H9 (cell line): ENCODE results near the gene SOBP. TPM values are rescaled to one million over a fixed set of nuclear protein-coding genes. Genes with fewer than 3 reads are reported as not detected.

ENCODE experiments used
- DNase-seq: peaks from one replicate; pipeline ENCODE4 v3.0.0-alpha.2; 2017
- H2AFZ ChIP-seq: one replicate; pipeline ENCODE4 v1.6.1; 2013; ENCODE audit warnings: mild to moderate bottlenecking, low read length, control low read depth, moderate library complexity
- H2AK5ac ChIP-seq: 2 replicates; pipeline ENCODE4 v1.6.1; 2013; ENCODE audit warnings: low read length, control low read depth, mixed read lengths; ENCODE audit not compliant: insufficient read length
- H2BK120ac ChIP-seq: one replicate; pipeline ENCODE4 v1.6.1; 2013; ENCODE audit warnings: low read depth, mild to moderate bottlenecking, low read length, control low read depth, inconsistent platforms; ENCODE audit not compliant: poor library complexity, severe bottlenecking
- H2BK12ac ChIP-seq: 2 replicates; pipeline ENCODE4 v1.6.1; 2013; ENCODE audit warnings: low read length, control low read depth, mixed read lengths, low read depth; ENCODE audit not compliant: insufficient read length
- H2BK15ac ChIP-seq: 2 replicates; pipeline ENCODE4 v1.6.1; 2013; ENCODE audit warnings: low read depth, low read length, control low read depth
- H2BK20ac ChIP-seq: one replicate; pipeline ENCODE4 v1.6.1; 2013; ENCODE audit warnings: low read depth, mild to moderate bottlenecking, low read length, control low read depth, inconsistent platforms; ENCODE audit not compliant: poor library complexity, severe bottlenecking
- H2BK5ac ChIP-seq: 2 replicates; pipeline ENCODE4 v1.6.1; 2013; ENCODE audit warnings: low read length, control low read depth, mixed read lengths; ENCODE audit not compliant: insufficient read length
- H3K14ac ChIP-seq: 2 replicates; pipeline ENCODE4 v1.6.1; 2013; ENCODE audit warnings: low read length, control low read depth; ENCODE audit not compliant: insufficient read depth
- H3K18ac ChIP-seq: 2 replicates; pipeline ENCODE4 v1.6.1; 2013; ENCODE audit warnings: low read depth, mild to moderate bottlenecking, mixed read lengths, low read length, control low read depth; ENCODE audit not compliant: insufficient read length
- H3K23ac ChIP-seq: 2 replicates; pipeline ENCODE4 v1.6.1; 2013; ENCODE audit warnings: low read length, control low read depth, mixed read lengths, low read depth; ENCODE audit not compliant: insufficient read length
- H3K23me2 ChIP-seq: 2 replicates; pipeline ENCODE4 v1.6.1; 2013; ENCODE audit warnings: low read depth, mild to moderate bottlenecking, mixed read lengths, low read length, control low read depth; ENCODE audit not compliant: insufficient read length, poor library complexity, severe bottlenecking
- H3K27ac ChIP-seq: 2 replicates; pipeline ENCODE4 v1.5.1; 2013; ENCODE audit warnings: low read length, control low read depth, mixed read lengths, low read depth; ENCODE audit not compliant: insufficient read length
- H3K27me3 ChIP-seq: 2 replicates; pipeline ENCODE4 v1.6.1; 2013; ENCODE audit warnings: low read length, control low read depth, inconsistent platforms; ENCODE audit not compliant: insufficient read depth
- H3K4ac ChIP-seq: 2 replicates; pipeline ENCODE4 v1.6.1; 2013; ENCODE audit warnings: low read depth, mild to moderate bottlenecking, control low read depth, inconsistent platforms, low read length, moderate library complexity
- H3K4me1 ChIP-seq: 2 replicates; pipeline ENCODE4 v1.6.1; 2013; ENCODE audit warnings: low read length, control low read depth, inconsistent platforms; ENCODE audit not compliant: insufficient read depth
- H3K4me2 ChIP-seq: 2 replicates; pipeline ENCODE4 v1.6.1; 2013; ENCODE audit warnings: low read length, control low read depth, mixed read lengths; ENCODE audit not compliant: insufficient read length, insufficient read depth
- H3K56ac ChIP-seq: 2 replicates; pipeline ENCODE4 v1.6.1; 2013; ENCODE audit warnings: low read depth, mild to moderate bottlenecking, mixed read lengths, low read length, control low read depth; ENCODE audit not compliant: insufficient read length
- H3K79me1 ChIP-seq: 2 replicates; pipeline ENCODE4 v1.6.1; 2013; ENCODE audit warnings: low read depth, mild to moderate bottlenecking, moderate library complexity, low read length, control low read depth, inconsistent platforms; ENCODE audit not compliant: insufficient read depth, poor library complexity, severe bottlenecking
- H3K79me2 ChIP-seq: 2 replicates; pipeline ENCODE4 v1.6.1; 2013; ENCODE audit warnings: low read length, control low read depth, inconsistent platforms; ENCODE audit not compliant: insufficient read depth
- H3K9ac ChIP-seq: 2 replicates; pipeline ENCODE4 v1.6.1; 2013; ENCODE audit warnings: low read length, control low read depth, mixed read lengths; ENCODE audit not compliant: insufficient read length; ENCODE audit errors: extremely low read depth
- H3K9me3 ChIP-seq: one replicate; pipeline ENCODE4 v1.6.1; 2013; ENCODE audit warnings: low read depth, low read length, inconsistent platforms; ENCODE audit not compliant: control insufficient read depth
- H3T11ph ChIP-seq: one replicate; pipeline ENCODE4 v1.6.1; 2013; ENCODE audit warnings: mild to moderate bottlenecking, low read length, control low read depth, inconsistent platforms
- H4K20me1 ChIP-seq: one replicate; pipeline ENCODE4 v1.6.1; 2013; ENCODE audit not compliant: control insufficient read depth, insufficient read length, insufficient read depth
- H4K5ac ChIP-seq: 2 replicates; pipeline ENCODE4 v1.6.1; 2013; ENCODE audit warnings: low read depth, mild to moderate bottlenecking, mixed read lengths, low read length, control low read depth; ENCODE audit not compliant: insufficient read length
- H4K8ac ChIP-seq: replicated peaks from 2 replicates; pipeline ENCODE4 v1.6.1; 2013; ENCODE audit warnings: low read length, control low read depth, mixed read lengths, low read depth; ENCODE audit not compliant: insufficient read length
- H4K91ac ChIP-seq: 2 replicates; pipeline ENCODE4 v1.6.1; 2013; ENCODE audit warnings: low read depth, mild to moderate bottlenecking, moderate library complexity, mixed read lengths, low read length, control low read depth; ENCODE audit not compliant: insufficient read length
- H3K27ac Mint-ChIP-seq, 3 experiments: 2 replicates in 2 of 3; 3 replicates in 1 of 3; pipeline ENCODE4 v1.8.0; 2020 to 2021; ENCODE audit warnings: mixed read lengths in 3 of 3, mild to moderate bottlenecking in 1 of 3, moderate library complexity in 1 of 3
- H3K27me3 Mint-ChIP-seq: 2 replicates; pipeline ENCODE4 v1.8.0; 2021; ENCODE audit warnings: low read depth, mild to moderate bottlenecking, moderate library complexity, mixed read lengths
- H3K36me3 Mint-ChIP-seq, 3 experiments: 2 replicates in 2 of 3; 3 replicates in 1 of 3; pipeline ENCODE4 v1.8.0; 2020 to 2021; ENCODE audit warnings: low read depth in 3 of 3, mixed read lengths in 3 of 3; ENCODE audit not compliant: insufficient read depth in 1 of 3
- H3K4me1 Mint-ChIP-seq, 2 experiments: 2 replicates each; pipeline ENCODE4 v1.8.0; 2020; ENCODE audit warnings: mixed read lengths in 2 of 2
- H3K4me3 Mint-ChIP-seq, 2 experiments: 2 replicates in 1 of 2; 3 replicates in 1 of 2; pipeline ENCODE4 v1.8.0; 2020 to 2021; ENCODE audit warnings: mild to moderate bottlenecking in 2 of 2, mixed read lengths in 2 of 2, moderate library complexity in 1 of 2
- H3K9me3 Mint-ChIP-seq, 2 experiments: 2 replicates in 1 of 2; 3 replicates in 1 of 2; pipeline ENCODE4 v1.8.0; 2020; ENCODE audit warnings: mild to moderate bottlenecking in 2 of 2, mixed read lengths in 2 of 2, moderate library complexity in 1 of 2
- WGBS: extraction: QIAGEN DNeasy Blood & Tissue Kit; methylation state at CpG from one replicate; pipeline ENCODE4 v1.1.7; 2013; ENCODE audit warnings: missing lambda C conversion rate, low lambda C conversion rate, mixed read lengths; ENCODE audit not compliant: insufficient read length; ENCODE audit errors: extremely low coverage; 5-methylcytosine and 5-hydroxymethylcytosine counted together
- total RNA-seq: library from RNA; stranded (reverse); gene quantifications from 2 replicates; pipeline ENCODE4 v1.2.1, GENCODE V29; 2021
- TF ChIP-seq, protein P1 (sequence below): fragments of 200-600 bp; sonication (generic); conservative IDR thresholded peaks from 3 replicates; pipeline ENCODE4 v1.8.0; 2021; ENCODE audit warnings: antibody characterized with exemption, mild to moderate bottlenecking

Gene SOBP
- total RNA-seq, 1 experiment from 2014 or later = 4.3 TPM

DNA sequence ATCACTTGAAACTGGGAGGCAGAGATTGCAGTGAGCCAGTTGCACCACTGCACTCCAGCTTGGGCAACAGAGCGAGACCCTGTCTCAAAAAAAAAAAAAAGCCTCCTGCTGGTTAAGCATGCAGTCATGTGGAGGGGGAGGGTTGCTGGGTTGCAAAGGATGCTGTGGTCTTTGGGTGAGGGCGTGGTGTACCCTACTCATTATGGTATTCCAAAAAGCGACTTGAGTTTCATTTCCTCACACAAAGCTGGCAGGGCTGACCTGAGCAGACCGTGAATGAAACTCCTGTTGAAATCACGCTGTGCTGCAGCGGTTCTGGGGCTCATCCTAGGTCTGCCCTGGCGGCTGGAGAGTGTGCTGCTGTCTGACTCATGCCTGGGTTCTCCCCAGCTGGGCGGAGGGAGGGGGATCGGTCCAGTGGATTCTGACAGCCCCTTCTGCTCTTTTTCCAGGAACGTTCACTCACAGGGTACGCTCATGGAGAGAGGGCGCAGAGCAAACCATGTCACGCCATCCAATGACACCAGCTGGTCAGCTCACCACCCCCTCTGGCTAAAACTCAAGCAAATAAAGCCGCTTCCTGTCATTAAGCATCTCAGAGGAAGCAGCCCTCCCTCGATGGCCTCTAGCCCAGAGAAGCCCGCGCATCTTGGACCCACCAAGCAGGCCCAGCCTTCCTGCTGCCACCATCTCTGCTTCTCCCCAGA lies 168.0 kb downstream of the SOBP start:
- no peaks in the 10 kb centered on the region for H3K27me3 ChIP-seq
- H2BK12ac ChIP-seq = no peak overlapping the region
- WGBS = no CpG with 5 or more reads among the region's 17 CpGs
- Mint-ChIP-seq H3K36me3 (no peaks in the 10 kb centered on the region), H3K27me3 (no peaks in the 10 kb centered on the region), H3K9me3 (no peaks in the 10 kb centered on the region), H3K4me1 (peaks cover 40 to 41% of the 10 kb centered on the region in 2 experiments), H3K4me3 (no peak overlapping the region), H3K27ac (no peak overlapping the region)
- H3K56ac ChIP-seq = no peak overlapping the region
- peak overlapping the region; percentile 28; the same call in 1 of the 2 replicates for H3K14ac ChIP-seq
- H2AK5ac ChIP-seq = no peak overlapping the region
- no peak overlapping the region for H3K18ac ChIP-seq
- TF ChIP-seq, protein P1, sequence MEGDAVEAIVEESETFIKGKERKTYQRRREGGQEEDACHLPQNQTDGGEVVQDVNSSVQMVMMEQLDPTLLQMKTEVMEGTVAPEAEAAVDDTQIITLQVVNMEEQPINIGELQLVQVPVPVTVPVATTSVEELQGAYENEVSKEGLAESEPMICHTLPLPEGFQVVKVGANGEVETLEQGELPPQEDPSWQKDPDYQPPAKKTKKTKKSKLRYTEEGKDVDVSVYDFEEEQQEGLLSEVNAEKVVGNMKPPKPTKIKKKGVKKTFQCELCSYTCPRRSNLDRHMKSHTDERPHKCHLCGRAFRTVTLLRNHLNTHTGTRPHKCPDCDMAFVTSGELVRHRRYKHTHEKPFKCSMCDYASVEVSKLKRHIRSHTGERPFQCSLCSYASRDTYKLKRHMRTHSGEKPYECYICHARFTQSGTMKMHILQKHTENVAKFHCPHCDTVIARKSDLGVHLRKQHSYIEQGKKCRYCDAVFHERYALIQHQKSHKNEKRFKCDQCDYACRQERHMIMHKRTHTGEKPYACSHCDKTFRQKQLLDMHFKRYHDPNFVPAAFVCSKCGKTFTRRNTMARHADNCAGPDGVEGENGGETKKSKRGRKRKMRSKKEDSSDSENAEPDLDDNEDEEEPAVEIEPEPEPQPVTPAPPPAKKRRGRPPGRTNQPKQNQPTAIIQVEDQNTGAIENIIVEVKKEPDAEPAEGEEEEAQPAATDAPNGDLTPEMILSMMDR = peak; percentile 20; the same call in 2 of the 3 replicates
- no peaks in the 10 kb centered on the region for H3K9me3 ChIP-seq
- H3K23me2 ChIP-seq = no peaks in the 10 kb centered on the region
- no peak overlapping the region for H2AFZ ChIP-seq
- H4K8ac ChIP-seq = no peak overlapping the region
- H3K23ac ChIP-seq = no peak overlapping the region
- DNase-seq = peak; percentile 55
- H3T11ph ChIP-seq = no peak overlapping the region
- no peak overlapping the region for H4K91ac ChIP-seq
- no peak overlapping the region for H3K27ac ChIP-seq
- H4K5ac ChIP-seq = no peak overlapping the region
- H3K4me2 ChIP-seq = no peak overlapping the region
- no peak overlapping the region for H2BK5ac ChIP-seq
- H3K4me1 ChIP-seq = 0 out of 2 replicates have a peak, but pooled peaks cover 2% of the 10 kb centered on the region
- H2BK15ac ChIP-seq = no peak overlapping the region
- H2BK20ac ChIP-seq = no peak overlapping the region
- no peaks in the 10 kb centered on the region for H4K20me1 ChIP-seq
- no peak overlapping the region for H3K9ac ChIP-seq
- H3K4ac ChIP-seq = no peak overlapping the region
- no peaks in the 10 kb centered on the region for H3K79me2 ChIP-seq
- H3K79me1 ChIP-seq = no peaks in the 10 kb centered on the region
- no peak overlapping the region for H2BK120ac ChIP-seq
